Measurements from ENCODE around the gene THAP3. TPM values are rescaled to one million over a fixed set of nuclear protein-coding genes. Genes with fewer than 3 reads are reported as not detected.
"Not testable (repeated sequence)": the region's sequence is repeated elsewhere in the genome, so short reads cannot be mapped to it uniquely, and the experiment has no call there.

Gene THAP3
- total RNA-seq, 1 donor from 2014 or later, result 13.5 TPM

DNA sequence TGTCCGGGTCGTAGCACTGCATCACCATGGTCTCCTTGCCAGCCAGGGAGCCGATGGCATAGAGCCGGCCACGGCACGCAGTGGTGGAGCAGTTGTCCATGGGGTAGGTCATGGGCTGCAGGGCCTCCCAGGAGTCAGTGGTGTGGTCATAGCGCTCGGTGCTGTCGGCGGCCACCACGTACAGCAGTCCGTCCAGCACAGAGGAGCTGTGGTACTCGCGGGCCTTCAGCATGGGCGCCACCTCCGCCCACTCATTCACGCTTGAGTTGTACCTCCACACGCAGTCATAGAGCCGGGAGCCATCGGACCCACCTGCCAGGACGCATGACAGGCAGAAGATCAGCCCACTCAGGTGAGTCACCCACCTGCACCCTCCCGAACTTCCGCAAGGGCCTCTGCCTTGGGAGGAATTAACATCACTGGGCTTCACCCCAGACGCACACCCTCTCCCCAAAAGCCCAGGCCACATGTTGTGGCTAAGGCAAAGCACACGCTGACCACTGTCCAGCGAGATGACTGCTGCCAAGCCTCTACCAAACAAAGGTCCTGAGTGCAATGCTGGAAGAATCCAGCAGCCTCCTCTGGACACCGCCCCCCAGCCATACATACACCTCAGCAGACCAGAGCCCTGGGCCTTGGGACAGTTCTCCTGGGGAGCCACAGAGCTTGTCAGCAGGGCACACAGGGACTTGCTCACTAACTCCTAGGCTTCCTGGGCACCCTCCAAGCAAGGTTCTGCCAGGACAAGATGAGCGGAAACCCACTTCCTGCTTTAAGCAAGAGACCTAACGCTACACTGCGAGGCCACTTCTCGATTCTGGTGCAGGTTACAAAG is 25.3 kb upstream of the THAP3 start:
- TF ChIP-seq, protein P1, sequence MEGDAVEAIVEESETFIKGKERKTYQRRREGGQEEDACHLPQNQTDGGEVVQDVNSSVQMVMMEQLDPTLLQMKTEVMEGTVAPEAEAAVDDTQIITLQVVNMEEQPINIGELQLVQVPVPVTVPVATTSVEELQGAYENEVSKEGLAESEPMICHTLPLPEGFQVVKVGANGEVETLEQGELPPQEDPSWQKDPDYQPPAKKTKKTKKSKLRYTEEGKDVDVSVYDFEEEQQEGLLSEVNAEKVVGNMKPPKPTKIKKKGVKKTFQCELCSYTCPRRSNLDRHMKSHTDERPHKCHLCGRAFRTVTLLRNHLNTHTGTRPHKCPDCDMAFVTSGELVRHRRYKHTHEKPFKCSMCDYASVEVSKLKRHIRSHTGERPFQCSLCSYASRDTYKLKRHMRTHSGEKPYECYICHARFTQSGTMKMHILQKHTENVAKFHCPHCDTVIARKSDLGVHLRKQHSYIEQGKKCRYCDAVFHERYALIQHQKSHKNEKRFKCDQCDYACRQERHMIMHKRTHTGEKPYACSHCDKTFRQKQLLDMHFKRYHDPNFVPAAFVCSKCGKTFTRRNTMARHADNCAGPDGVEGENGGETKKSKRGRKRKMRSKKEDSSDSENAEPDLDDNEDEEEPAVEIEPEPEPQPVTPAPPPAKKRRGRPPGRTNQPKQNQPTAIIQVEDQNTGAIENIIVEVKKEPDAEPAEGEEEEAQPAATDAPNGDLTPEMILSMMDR (IDR thresholded peaks at IDR 0.05; ENCODE audit: unreplicated experiment), result no peak
- no peak for DNase-seq (ENCODE audit: low spot score)
- peaks cover 11% of the 10 kb centered on the region for H3K27me3 Mint-ChIP-seq (ENCODE audit: unreplicated experiment)
- H3K4me3 Mint-ChIP-seq (ENCODE audit: unreplicated experiment), result no peak overlapping the region
- H3K27ac Mint-ChIP-seq (ENCODE audit: unreplicated experiment), result no peak overlapping the region
- no peaks in the 10 kb centered on the region for H3K9me3 Mint-ChIP-seq (ENCODE audit: unreplicated experiment)
- peaks cover 17% of the 10 kb centered on the region for H3K4me1 Mint-ChIP-seq (ENCODE audit: unreplicated experiment)
- H3K36me3 Mint-ChIP-seq (ENCODE audit: low read depth, unreplicated experiment), result peaks cover 6% of the 10 kb centered on the region

DNA sequence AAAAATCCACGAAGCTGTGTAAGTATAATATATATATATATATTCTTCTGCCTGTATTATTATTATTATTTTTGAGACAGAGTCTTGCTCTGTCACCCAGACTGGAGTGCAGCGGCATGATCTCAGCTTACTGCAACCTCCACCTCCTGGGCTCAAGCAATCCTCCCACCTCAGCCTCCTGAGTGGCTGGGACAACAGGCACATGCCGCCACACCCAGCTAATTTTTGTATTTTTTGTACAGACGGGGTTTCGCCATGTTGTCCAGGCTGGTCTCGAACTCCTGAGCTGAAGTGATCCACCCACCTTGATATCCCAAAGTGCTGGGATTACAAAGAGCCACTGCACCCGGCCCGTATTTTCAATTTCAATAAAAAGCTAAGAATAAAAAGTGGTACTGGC is 24.7 kb upstream of the THAP3 start:
- peaks cover 18% of the 10 kb centered on the region for H3K4me1 Mint-ChIP-seq (ENCODE audit: unreplicated experiment)
- DNase-seq (ENCODE audit: low spot score); H3K9me3 Mint-ChIP-seq (ENCODE audit: unreplicated experiment); H3K27ac Mint-ChIP-seq (ENCODE audit: unreplicated experiment); H3K36me3 Mint-ChIP-seq (ENCODE audit: low read depth, unreplicated experiment); H3K4me3 Mint-ChIP-seq (ENCODE audit: unreplicated experiment): not testable (repeated sequence)
- H3K27me3 Mint-ChIP-seq (ENCODE audit: unreplicated experiment), result peaks cover 11% of the 10 kb centered on the region

DNA sequence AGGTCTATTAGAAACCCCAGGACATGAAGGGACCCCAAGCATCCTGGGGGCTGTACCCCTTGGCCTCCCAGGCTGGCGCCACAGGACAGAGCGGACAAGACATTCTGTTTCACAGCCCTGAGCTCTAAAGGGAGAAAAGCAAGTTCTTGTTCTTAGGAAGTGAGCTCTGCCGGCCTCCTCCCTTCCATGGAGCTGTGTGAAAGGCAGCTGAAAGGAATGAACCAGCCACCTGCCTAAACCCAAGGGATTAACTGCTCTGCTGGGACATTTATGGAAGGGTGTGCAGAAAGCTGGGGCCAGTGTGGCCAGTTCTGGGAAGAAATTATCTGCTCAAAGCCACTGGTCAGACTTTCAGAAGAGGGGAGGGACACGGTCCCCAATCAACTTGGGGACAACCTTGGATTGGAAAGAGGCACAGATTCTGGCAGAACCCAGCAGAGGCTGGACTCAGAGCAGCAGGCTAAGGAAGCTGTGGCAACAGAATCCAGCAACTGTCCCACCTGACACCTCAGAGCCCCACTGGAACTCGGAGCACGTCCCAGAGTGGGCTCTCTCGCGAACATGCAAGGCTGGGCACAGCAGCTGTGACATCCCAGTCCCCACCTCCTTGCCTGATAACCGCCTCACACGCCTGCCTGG is 24.1 kb upstream of the THAP3 start:
- H3K4me1 Mint-ChIP-seq (ENCODE audit: unreplicated experiment), result peaks cover 18% of the 10 kb centered on the region
- peaks cover 11% of the 10 kb centered on the region for H3K27me3 Mint-ChIP-seq (ENCODE audit: unreplicated experiment)
- TF ChIP-seq, protein P1 (IDR thresholded peaks at IDR 0.05; ENCODE audit: unreplicated experiment), result no peak
- H3K36me3 Mint-ChIP-seq (ENCODE audit: low read depth, unreplicated experiment), result peaks cover 6% of the 10 kb centered on the region
- peak overlapping the region; percentile 88 for H3K4me3 Mint-ChIP-seq (ENCODE audit: unreplicated experiment)
- H3K27ac Mint-ChIP-seq (ENCODE audit: unreplicated experiment), result peak overlapping the region; percentile 24
- no peak for DNase-seq (ENCODE audit: low spot score)
- no peaks in the 10 kb centered on the region for H3K9me3 Mint-ChIP-seq (ENCODE audit: unreplicated experiment)

- TF ChIP-seq, protein P1 (IDR thresholded peaks at IDR 0.05; ENCODE audit: unreplicated experiment), result no peak
- H3K4me3 Mint-ChIP-seq (ENCODE audit: unreplicated experiment), result peak overlapping the region; percentile 88
- H3K36me3 Mint-ChIP-seq (ENCODE audit: low read depth, unreplicated experiment), result peaks cover 2% of the 10 kb centered on the region
- H3K27me3 Mint-ChIP-seq (ENCODE audit: unreplicated experiment), result peaks cover 11% of the 10 kb centered on the region
- peak overlapping the region; percentile 42 for H3K27ac Mint-ChIP-seq (ENCODE audit: unreplicated experiment)
- DNase-seq (ENCODE audit: low spot score), result no peak
- H3K4me1 Mint-ChIP-seq (ENCODE audit: unreplicated experiment), result peaks cover 18% of the 10 kb centered on the region
- H3K9me3 Mint-ChIP-seq (ENCODE audit: unreplicated experiment), result no peaks in the 10 kb centered on the region
These were observed 23.4 kb upstream of the THAP3 start for GRCh38 chr1:6601049-6601922.

- DNase-seq (ENCODE audit: low spot score), result no peak
- TF ChIP-seq, protein P1 (IDR thresholded peaks at IDR 0.05; ENCODE audit: unreplicated experiment), result no peak
- Mint-ChIP-seq H3K4me1 (ENCODE audit: unreplicated experiment) (peaks cover 18% of the 10 kb centered on the region), H3K27ac (ENCODE audit: unreplicated experiment) (no peak overlapping the region), H3K27me3 (ENCODE audit: unreplicated experiment) (peaks cover 11% of the 10 kb centered on the region), H3K4me3 (ENCODE audit: unreplicated experiment) (peak overlapping the region; percentile 88), H3K9me3 (ENCODE audit: unreplicated experiment) (no peaks in the 10 kb centered on the region), H3K36me3 (ENCODE audit: low read depth, unreplicated experiment) (no peaks in the 10 kb centered on the region)
These were observed 22.6 kb upstream of the THAP3 start for GRCh38 chr1:6601923-6602668.

Measured in endothelial cell (in vitro differentiated cells).